ENCODE results near the gene NEK4.
A peak's percentile ranks its signal among the peaks of the same experiment; 100 is the strongest.
"Not testable (repeated sequence)": the region's sequence is repeated elsewhere in the genome, so short reads cannot be mapped to it uniquely, and the experiment has no call there.

NEK4 gene

GRCh38 chr3:52730681-52731080 lies 40.1 kb downstream of the NEK4 start:
- Histone ChIP-seq H2BK120ac (ENCODE audit: low read depth, low read length) (no peak overlapping the region), H3K27me3 (ENCODE audit: insufficient read depth, low read length, poor library complexity) (no peaks in the 10 kb centered on the region), H3K23ac (ENCODE audit: low read length) (no peak overlapping the region), H3K79me1 (ENCODE audit: low read length) (no peaks in the 10 kb centered on the region), H3K4me2 (ENCODE audit: low read length) (no peak overlapping the region), H3K4me3 (ENCODE audit: low read length) (no peak overlapping the region), H4K5ac (ENCODE audit: low read length) (no peak overlapping the region), H3K27ac (ENCODE audit: low read depth, low read length) (no peak overlapping the region), H3K56ac (ENCODE audit: low read length) (no peak overlapping the region), H2BK15ac (replicated peaks; ENCODE audit: low read depth) (no peak overlapping the region), H4K8ac (ENCODE audit: low read depth, low read length) (no peak overlapping the region), H3K4ac (ENCODE audit: low read depth, low read length) (no peak overlapping the region), H2BK5ac (ENCODE audit: low read length) (no peak overlapping the region), H2AK5ac (ENCODE audit: low read length) (no peak overlapping the region), H3K9ac (ENCODE audit: low read length) (no peak overlapping the region), H3K18ac (ENCODE audit: low read length) (no peak overlapping the region), H3K4me1 (ENCODE audit: control insufficient read depth, low read depth, low read length) (no peaks in the 10 kb centered on the region), H3K36me3 (ENCODE audit: control insufficient read depth, insufficient read depth, low read length) (peaks cover 8% of the 10 kb centered on the region), H3K79me2 (ENCODE audit: control insufficient read depth, insufficient read depth, low read length) (no peaks in the 10 kb centered on the region)
- DNase-seq = no peak

- not testable (repeated sequence) for H3K56ac ChIP-seq (ENCODE audit: low read length); H2BK120ac ChIP-seq (ENCODE audit: low read depth, low read length); H2BK5ac ChIP-seq (ENCODE audit: low read length); H3K23ac ChIP-seq (ENCODE audit: low read length); H3K4me1 ChIP-seq (ENCODE audit: control insufficient read depth, low read depth, low read length); H3K4ac ChIP-seq (ENCODE audit: low read depth, low read length); H4K8ac ChIP-seq (ENCODE audit: low read depth, low read length); H3K4me2 ChIP-seq (ENCODE audit: low read length); H3K4me3 ChIP-seq (ENCODE audit: low read length); H2BK15ac ChIP-seq (replicated peaks; ENCODE audit: low read depth); H3K79me1 ChIP-seq (ENCODE audit: low read length); H3K27ac ChIP-seq (ENCODE audit: low read depth, low read length); H2AK5ac ChIP-seq (ENCODE audit: low read length); H4K5ac ChIP-seq (ENCODE audit: low read length); DNase-seq; H3K18ac ChIP-seq (ENCODE audit: low read length); H3K36me3 ChIP-seq (ENCODE audit: control insufficient read depth, insufficient read depth, low read length); H3K27me3 ChIP-seq (ENCODE audit: insufficient read depth, low read length, poor library complexity); H3K9ac ChIP-seq (ENCODE audit: low read length); H3K79me2 ChIP-seq (ENCODE audit: control insufficient read depth, insufficient read depth, low read length)
- WGBS (ENCODE audit: extremely low coverage, insufficient coverage, low lambda C conversion rate) = no CpG with 5 or more reads among the region's 3 CpGs
Observed at GRCh38 chr3:52728753-52729152, 42.0 kb downstream of the NEK4 start.

DNA sequence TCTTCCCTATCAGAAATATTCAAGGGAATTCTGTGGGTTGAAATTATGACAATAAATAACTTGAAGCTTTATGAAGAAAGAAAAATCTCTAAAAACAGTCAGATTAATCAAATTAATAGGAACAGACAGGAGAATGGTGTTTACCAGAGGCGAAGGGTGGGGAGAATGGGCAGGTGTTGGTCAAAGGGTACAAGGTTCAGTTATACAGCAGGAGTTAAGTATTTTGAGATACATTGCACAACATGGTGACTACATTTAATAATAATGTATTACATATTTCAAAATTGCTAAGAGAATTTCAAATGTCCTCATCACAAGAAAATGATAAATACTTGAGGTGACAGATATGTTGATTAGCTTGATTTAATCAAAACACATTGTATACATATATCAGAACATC lies 46.2 kb downstream of the NEK4 start:
- Histone ChIP-seq H3K4me1 (ENCODE audit: control insufficient read depth, low read depth, low read length) (no peaks in the 10 kb centered on the region), H3K27ac (ENCODE audit: low read depth, low read length) (no peak overlapping the region), H3K4me3 (ENCODE audit: low read length) (no peak overlapping the region), H4K5ac (ENCODE audit: low read length) (no peak overlapping the region), H3K27me3 (ENCODE audit: insufficient read depth, low read length, poor library complexity) (no peaks in the 10 kb centered on the region), H2AK5ac (ENCODE audit: low read length) (no peak overlapping the region), H3K79me2 (ENCODE audit: control insufficient read depth, insufficient read depth, low read length) (no peaks in the 10 kb centered on the region), H3K56ac (ENCODE audit: low read length) (no peak overlapping the region), H2BK120ac (ENCODE audit: low read depth, low read length) (no peak overlapping the region), H3K4me2 (ENCODE audit: low read length) (no peak overlapping the region), H3K9ac (ENCODE audit: low read length) (no peak overlapping the region), H4K8ac (ENCODE audit: low read depth, low read length) (no peak overlapping the region), H2BK15ac (replicated peaks; ENCODE audit: low read depth) (no peak overlapping the region), H3K18ac (ENCODE audit: low read length) (no peak overlapping the region), H3K23ac (ENCODE audit: low read length) (no peak overlapping the region), H3K79me1 (ENCODE audit: low read length) (no peaks in the 10 kb centered on the region), H3K36me3 (ENCODE audit: control insufficient read depth, insufficient read depth, low read length) (no peaks in the 10 kb centered on the region), H2BK5ac (ENCODE audit: low read length) (no peak overlapping the region), H3K4ac (ENCODE audit: low read depth, low read length) (no peak overlapping the region)
- WGBS (ENCODE audit: extremely low coverage, insufficient coverage, low lambda C conversion rate) = no CpG with 5 or more reads among the region's 1 CpG
- no peak for DNase-seq

DNA sequence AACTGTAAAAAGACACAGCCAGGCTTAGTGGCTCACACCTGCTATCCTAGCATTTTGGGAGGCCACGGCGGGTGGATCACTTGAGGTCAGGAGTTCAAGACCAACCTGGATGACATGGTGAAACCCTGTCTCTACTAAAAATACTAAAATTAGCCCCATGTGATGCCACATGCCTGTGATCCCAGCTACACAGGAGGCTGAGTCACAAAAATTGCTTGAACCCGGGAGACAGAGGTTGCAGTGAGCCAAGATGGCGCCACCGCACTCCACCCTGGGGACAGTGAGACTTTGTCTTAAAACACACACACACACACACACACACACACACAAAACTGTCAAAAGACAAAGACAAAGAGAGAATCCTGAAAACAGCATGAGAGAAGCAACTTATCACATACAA lies 46.8 kb downstream of the NEK4 start:
- H2BK120ac ChIP-seq (ENCODE audit: low read depth, low read length) = no peak overlapping the region
- H3K79me1 ChIP-seq (ENCODE audit: low read length) = no peaks in the 10 kb centered on the region
- WGBS (ENCODE audit: extremely low coverage, insufficient coverage, low lambda C conversion rate) = no CpG with 5 or more reads among the region's 5 CpGs
- H3K79me2 ChIP-seq (ENCODE audit: control insufficient read depth, insufficient read depth, low read length) = no peaks in the 10 kb centered on the region
- no peak overlapping the region for H3K23ac ChIP-seq (ENCODE audit: low read length)
- H2AK5ac ChIP-seq (ENCODE audit: low read length) = no peak overlapping the region
- H3K56ac ChIP-seq (ENCODE audit: low read length) = no peak overlapping the region
- H3K4ac ChIP-seq (ENCODE audit: low read depth, low read length) = no peak overlapping the region
- H3K9ac ChIP-seq (ENCODE audit: low read length) = no peak overlapping the region
- H4K5ac ChIP-seq (ENCODE audit: low read length) = no peak overlapping the region
- no peak overlapping the region for H3K4me2 ChIP-seq (ENCODE audit: low read length)
- H4K8ac ChIP-seq (ENCODE audit: low read depth, low read length) = no peak overlapping the region
- H3K27ac ChIP-seq (ENCODE audit: low read depth, low read length) = no peak overlapping the region
- no peak overlapping the region for H2BK15ac ChIP-seq (replicated peaks; ENCODE audit: low read depth)
- peak; percentile 4 for DNase-seq
- no peaks in the 10 kb centered on the region for H3K36me3 ChIP-seq (ENCODE audit: control insufficient read depth, insufficient read depth, low read length)
- H3K27me3 ChIP-seq (ENCODE audit: insufficient read depth, low read length, poor library complexity) = no peaks in the 10 kb centered on the region
- no peak overlapping the region for H3K4me3 ChIP-seq (ENCODE audit: low read length)
- H3K4me1 ChIP-seq (ENCODE audit: control insufficient read depth, low read depth, low read length) = no peaks in the 10 kb centered on the region
- H2BK5ac ChIP-seq (ENCODE audit: low read length) = no peak overlapping the region
- no peak overlapping the region for H3K18ac ChIP-seq (ENCODE audit: low read length)

GRCh38 chr3:52722491-52722890 lies 48.2 kb downstream of the NEK4 start:
- no peak overlapping the region for H3K56ac ChIP-seq (ENCODE audit: low read length)
- no peak overlapping the region for H3K4me2 ChIP-seq (ENCODE audit: low read length)
- H2BK5ac ChIP-seq (ENCODE audit: low read length) = no peak overlapping the region
- H3K4ac ChIP-seq (ENCODE audit: low read depth, low read length) = no peak overlapping the region
- no peaks in the 10 kb centered on the region for H3K79me1 ChIP-seq (ENCODE audit: low read length)
- no peaks in the 10 kb centered on the region for H3K4me1 ChIP-seq (ENCODE audit: control insufficient read depth, low read depth, low read length)
- no peaks in the 10 kb centered on the region for H3K27me3 ChIP-seq (ENCODE audit: insufficient read depth, low read length, poor library complexity)
- H3K36me3 ChIP-seq (ENCODE audit: control insufficient read depth, insufficient read depth, low read length) = no peaks in the 10 kb centered on the region
- no peak overlapping the region for H2BK120ac ChIP-seq (ENCODE audit: low read depth, low read length)
- no peak for DNase-seq
- no peak overlapping the region for H2BK15ac ChIP-seq (replicated peaks; ENCODE audit: low read depth)
- no peak overlapping the region for H3K23ac ChIP-seq (ENCODE audit: low read length)
- no peak overlapping the region for H4K5ac ChIP-seq (ENCODE audit: low read length)
- no peak overlapping the region for H3K4me3 ChIP-seq (ENCODE audit: low read length)
- H3K9ac ChIP-seq (ENCODE audit: low read length) = no peak overlapping the region
- no peak overlapping the region for H2AK5ac ChIP-seq (ENCODE audit: low read length)
- WGBS (ENCODE audit: extremely low coverage, insufficient coverage, low lambda C conversion rate) = no CpG with 5 or more reads among the region's 7 CpGs
- no peak overlapping the region for H4K8ac ChIP-seq (ENCODE audit: low read depth, low read length)
- no peaks in the 10 kb centered on the region for H3K79me2 ChIP-seq (ENCODE audit: control insufficient read depth, insufficient read depth, low read length)
- H3K27ac ChIP-seq (ENCODE audit: low read depth, low read length) = no peak overlapping the region
- H3K18ac ChIP-seq (ENCODE audit: low read length) = no peak overlapping the region

DNA sequence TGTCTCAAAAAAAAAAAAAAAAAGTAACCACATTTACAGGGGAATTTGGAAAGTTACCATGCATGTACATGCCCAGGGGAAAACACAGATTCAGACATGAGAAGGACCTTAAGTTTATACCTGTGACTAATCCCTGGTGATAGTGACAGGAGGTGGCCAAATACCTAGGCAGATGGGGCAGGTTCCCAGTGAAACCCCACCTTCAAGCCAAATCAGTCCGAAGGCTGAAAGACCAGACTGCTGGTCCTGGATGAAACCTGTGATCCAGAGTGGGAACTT lies 49.1 kb downstream of the NEK4 start:
- no peaks in the 10 kb centered on the region for H3K79me1 ChIP-seq (ENCODE audit: low read length)
- H4K5ac ChIP-seq (ENCODE audit: low read length) = no peak overlapping the region
- no peak overlapping the region for H3K4me3 ChIP-seq (ENCODE audit: low read length)
- no peak overlapping the region for H3K27ac ChIP-seq (ENCODE audit: low read depth, low read length)
- no peak overlapping the region for H3K4me2 ChIP-seq (ENCODE audit: low read length)
- H3K36me3 ChIP-seq (ENCODE audit: control insufficient read depth, insufficient read depth, low read length) = no peaks in the 10 kb centered on the region
- H3K9ac ChIP-seq (ENCODE audit: low read length) = no peak overlapping the region
- WGBS (ENCODE audit: extremely low coverage, insufficient coverage, low lambda C conversion rate) = no CpG with 5 or more reads among the region's 1 CpG
- DNase-seq = no peak
- no peaks in the 10 kb centered on the region for H3K27me3 ChIP-seq (ENCODE audit: insufficient read depth, low read length, poor library complexity)
- H3K4me1 ChIP-seq (ENCODE audit: control insufficient read depth, low read depth, low read length) = no peaks in the 10 kb centered on the region
- H2AK5ac ChIP-seq (ENCODE audit: low read length) = no peak overlapping the region
- no peak overlapping the region for H3K4ac ChIP-seq (ENCODE audit: low read depth, low read length)
- no peaks in the 10 kb centered on the region for H3K79me2 ChIP-seq (ENCODE audit: control insufficient read depth, insufficient read depth, low read length)
- H3K23ac ChIP-seq (ENCODE audit: low read length) = no peak overlapping the region
- no peak overlapping the region for H3K18ac ChIP-seq (ENCODE audit: low read length)
- no peak overlapping the region for H2BK5ac ChIP-seq (ENCODE audit: low read length)
- no peak overlapping the region for H3K56ac ChIP-seq (ENCODE audit: low read length)
- H2BK120ac ChIP-seq (ENCODE audit: low read depth, low read length) = no peak overlapping the region
- H2BK15ac ChIP-seq (replicated peaks; ENCODE audit: low read depth) = no peak overlapping the region
- H4K8ac ChIP-seq (ENCODE audit: low read depth, low read length) = no peak overlapping the region
